Psoas muscle (tissue), 8 donors: ENCODE measurements around the gene PDZK1IP1. TPM values are rescaled to one million over a fixed set of nuclear protein-coding genes. Genes with fewer than 3 reads are reported as not detected.
A peak's percentile ranks its signal among the peaks of the same experiment; 100 is the strongest.

Experiments
- ATAC-seq, 4 donors: fragments of 200-7000 bp; cut with Tn5 transposase; one replicate each; pipeline ENCODE4 v1.9.1; 2020; ENCODE audit warnings: moderate library complexity in 3 of 4, mild to moderate bottlenecking in 2 of 4
- DNase-seq, 2 donors: peaks; one replicate each; pipeline ENCODE4 v3.0.0-alpha.2; 2020
- H3K27ac ChIP-seq: fragments of 200-600 bp; one replicate; pipeline ENCODE4 v1.8.0; 2022
- H3K27me3 ChIP-seq, 3 donors: fragments of 200-600 bp in 1 of 3; one replicate each; pipeline versions ENCODE4 v1.6.1 to v1.8.0; 2013 to 2022; ENCODE audit warnings: low read length in 2 of 3, mild to moderate bottlenecking in 2 of 3, moderate library complexity in 1 of 3; ENCODE audit not compliant: insufficient read depth in 3 of 3
- H3K36me3 ChIP-seq, 2 donors: fragments of 200-600 bp in 1 of 2; one replicate each; pipeline versions ENCODE4 v1.6.1 to v1.8.0; 2013 to 2022; ENCODE audit warnings: low read depth in 1 of 2, mild to moderate bottlenecking in 1 of 2, moderate library complexity in 1 of 2; ENCODE audit not compliant: insufficient read depth in 1 of 2
- H3K4me1 ChIP-seq: fragments of 200-600 bp; one replicate; pipeline ENCODE4 v1.8.0; 2022
- H3K4me3 ChIP-seq: fragments of 200-600 bp; one replicate; pipeline ENCODE4 v1.8.0; 2022; ENCODE audit warnings: mild to moderate bottlenecking
- H3K9me3 ChIP-seq: fragments of 200-600 bp; one replicate; pipeline ENCODE4 v1.8.0; 2022
- WGBS, 3 donors: extraction: QIAGEN DNeasy Blood & Tissue Kit; methylation state at CpG; one replicate each; pipeline versions ENCODE4 v1.1.6 to v1.1.7; 2013; 5-methylcytosine and 5-hydroxymethylcytosine counted together
- intact Hi-C, 2 donors: fragments of 100-400 bp; cut with DNase I; formaldehyde crosslinking; loops; one replicate each; pipeline versions ENCODE4 v1.11.0 to v1.14.2; 2022
- long read RNA-seq, 2 donors: library from polyadenylated mRNA; unstranded; transcript quantifications; one replicate each; pipeline ENCODE4 v2.0.0, GENCODE V29; 2021
- polyA plus RNA-seq, 3 donors: library from polyadenylated mRNA; stranded (reverse); fragments of 200-250 nt; gene quantifications; one replicate each; pipeline ENCODE4 v1.2.3, GENCODE V29; 2013
- total RNA-seq, 4 donors: library from RNA; stranded (reverse); fragmentation: NEBNext Ultra II Directional in 2 of 4; extraction: Animal tissue kit (Norgen Biotek cat#: 25700) in 2 of 4; gene quantifications; one replicate each; pipeline versions ENCODE4 v1.2.1 to v1.2.4, GENCODE V29; 2021 to 2023
- TF ChIP-seq, protein P1 (sequence below): fragments of 200-600 bp; IDR thresholded peaks from one replicate; pipeline ENCODE4 v1.8.0; 2022; ENCODE audit warnings: antibody characterized with exemption
- donor health status: healthy with polysubstance abuse.
- donor health status: DM: no; HTN: no; CAD: no; lungs with moderate emphysema.
- donor health status: Bipolar disorder and iron deficiency.
- donor health status: healthy.
- donor health status: DM: yes; HTN: yes; CAD: no.
- donor health status: DM: no; HTN: no; CAD: no.
- donor health status: DM: no; HTN: no; CAD: no.
- donor health status: DM: yes; HTN: yes; CAD: no.

PDZK1IP1 gene, protein sequence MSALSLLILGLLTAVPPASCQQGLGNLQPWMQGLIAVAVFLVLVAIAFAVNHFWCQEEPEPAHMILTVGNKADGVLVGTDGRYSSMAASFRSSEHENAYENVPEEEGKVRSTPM
- total RNA-seq (under 1 TPM in 3 of 4 donors, not detected in 1; 0.25 to 0.81 (median 0.52) TPM), polyA plus RNA-seq (1 to 10 TPM in 1 of 3 donors, under 1 TPM in 2; 0.11 to 1.4 (median 0.26) TPM)
- long read RNA-seq, donor 1, result 0 reads
- long read RNA-seq, donor 2, result 0 reads

- TF ChIP-seq, protein P1, sequence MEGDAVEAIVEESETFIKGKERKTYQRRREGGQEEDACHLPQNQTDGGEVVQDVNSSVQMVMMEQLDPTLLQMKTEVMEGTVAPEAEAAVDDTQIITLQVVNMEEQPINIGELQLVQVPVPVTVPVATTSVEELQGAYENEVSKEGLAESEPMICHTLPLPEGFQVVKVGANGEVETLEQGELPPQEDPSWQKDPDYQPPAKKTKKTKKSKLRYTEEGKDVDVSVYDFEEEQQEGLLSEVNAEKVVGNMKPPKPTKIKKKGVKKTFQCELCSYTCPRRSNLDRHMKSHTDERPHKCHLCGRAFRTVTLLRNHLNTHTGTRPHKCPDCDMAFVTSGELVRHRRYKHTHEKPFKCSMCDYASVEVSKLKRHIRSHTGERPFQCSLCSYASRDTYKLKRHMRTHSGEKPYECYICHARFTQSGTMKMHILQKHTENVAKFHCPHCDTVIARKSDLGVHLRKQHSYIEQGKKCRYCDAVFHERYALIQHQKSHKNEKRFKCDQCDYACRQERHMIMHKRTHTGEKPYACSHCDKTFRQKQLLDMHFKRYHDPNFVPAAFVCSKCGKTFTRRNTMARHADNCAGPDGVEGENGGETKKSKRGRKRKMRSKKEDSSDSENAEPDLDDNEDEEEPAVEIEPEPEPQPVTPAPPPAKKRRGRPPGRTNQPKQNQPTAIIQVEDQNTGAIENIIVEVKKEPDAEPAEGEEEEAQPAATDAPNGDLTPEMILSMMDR, result no peak
- 30 to 42% (median 37%) methylated on average over 16 of the region's 16 CpGs for WGBS, 3 donors
- intact Hi-C loops, result loop anchor here (5.0 kb wide), 4 partner anchors 72 to 237 kb away; partner anchors contain the start of gene CMPK1 (in 1 of the 2)
- Histone ChIP-seq H3K27me3 (peaks cover 0 to 3% (median 0%) of the 10 kb centered on the region in 3 donors), H3K4me3 (peak within 1 kb of the TSS; percentile 38), H3K4me1 (peaks cover 15% of the 10 kb centered on the region), H3K27ac (peak within 1 kb of the TSS; percentile 72), H3K9me3 (no peaks in the 10 kb centered on the region), H3K36me3 (no peaks in the 10 kb centered on the region)
- ATAC-seq (peak; percentile 87 to 97 (median 94)), DNase-seq (peak; percentile 88 to 95)
Measured at GRCh38 chr1:47189844-47190508, at the start of gene PDZK1IP1. Gene PDZK1IP1, minus strand, starts transcription at chr1:47190036. Its CDS starts 104 bp downstream, at chr1:47189932.

GRCh38 chr1:47238935-47239592 is 49.2 kb upstream of the PDZK1IP1 start:
- H3K4me1 ChIP-seq, result no peaks in the 10 kb centered on the region
- H3K36me3 ChIP-seq, result no peaks in the 10 kb centered on the region
- no peak overlapping the region for H3K4me3 ChIP-seq
- 72 to 74% (median 72%) methylated on average over 5 of the region's 5 CpGs for WGBS, 3 donors
- ATAC-seq (no peak), DNase-seq (no peak)
- TF ChIP-seq, protein P1, result no peak
- peaks cover 0 to 15% (median 4%) of the 10 kb centered on the region in 3 donors for H3K27me3 ChIP-seq
- H3K27ac ChIP-seq, result no peak overlapping the region
- H3K9me3 ChIP-seq, result no peaks in the 10 kb centered on the region
- intact Hi-C loops, result no loop called here

GRCh38 chr1:47235806-47236205 is 46.0 kb upstream of the PDZK1IP1 start:
- H3K27ac ChIP-seq, result no peak overlapping the region
- ATAC-seq (no peak), DNase-seq (no peak)
- peaks cover 6% of the 10 kb centered on the region for H3K4me1 ChIP-seq
- TF ChIP-seq, protein P1, result no peak
- intact Hi-C loops, result loop anchor here in 1 of 2 donors (2.0 kb wide), 1 partner anchor 17 kb away; no protein-coding TSS in a partner anchor
- peaks cover 7 to 38% (median 14%) of the 10 kb centered on the region in 3 donors for H3K27me3 ChIP-seq
- WGBS, 3 donors, result 67 to 79% (median 76%) methylated on average over 4 of the region's 4 CpGs
- no peaks in the 10 kb centered on the region for H3K9me3 ChIP-seq
- no peaks in the 10 kb centered on the region for H3K36me3 ChIP-seq
- H3K4me3 ChIP-seq, result no peak overlapping the region

DNA sequence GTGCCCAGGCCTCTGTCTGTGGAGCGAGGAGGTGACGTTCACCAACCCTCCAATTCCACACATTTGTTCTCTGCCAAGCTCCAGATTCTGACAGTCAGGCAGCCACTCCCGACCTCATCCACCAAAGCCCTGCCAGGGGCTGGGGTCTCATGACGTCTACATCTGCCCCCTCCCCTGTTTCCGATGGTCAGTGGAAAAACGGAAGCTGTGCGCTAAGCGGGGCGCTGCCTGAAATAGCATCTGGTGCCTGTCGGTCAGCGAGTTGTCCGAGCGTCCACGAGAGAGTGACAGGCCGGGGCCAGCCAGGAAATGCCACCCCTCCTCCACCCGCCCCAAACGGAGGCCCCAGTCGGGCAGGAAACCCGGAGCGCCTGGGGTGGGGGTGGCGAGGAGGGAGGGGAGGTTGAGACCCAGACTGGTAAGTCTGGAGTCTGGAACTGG is 45.4 kb upstream of the PDZK1IP1 start:
- ATAC-seq (peak in 2 of 4 donors; percentile 43 to 47), DNase-seq (peak in 1 of 2 donors; percentile 63)
- Histone ChIP-seq H3K27ac (no peak overlapping the region), H3K9me3 (no peaks in the 10 kb centered on the region), H3K36me3 (no peaks in the 10 kb centered on the region), H3K4me1 (peaks cover 6% of the 10 kb centered on the region), H3K27me3 (peaks cover 7 to 43% (median 19%) of the 10 kb centered on the region in 3 donors), H3K4me3 (peak overlapping the region; percentile 38)
- 18 to 30% (median 23%) methylated on average over 21 of the region's 21 CpGs for WGBS, 3 donors
- TF ChIP-seq, protein P1, result no peak
- intact Hi-C loops, result no loop called here
